HG03432 (cell line): Measurements from ENCODE around the gene CPLANE2.
"Not testable (repeated sequence)": the region's sequence is repeated elsewhere in the genome, so short reads cannot be mapped to it uniquely, and the experiment has no call there.

Source experiments
- ATAC-seq: cut with Tn5 transposase; IDR thresholded peaks from one replicate; pipeline ENCODE4 v1.9.1; 2021; ENCODE audit warnings: mild to moderate bottlenecking, moderate library complexity; ENCODE audit not compliant: unreplicated experiment

Gene CPLANE2

GRCh38 chr1:16210581-16210980 lies 26.4 kb downstream of the CPLANE2 start:
- no peak for ATAC-seq

- no peak for ATAC-seq
Measured at GRCh38 chr1:16209847-16210407, 27.1 kb downstream of the CPLANE2 start.

GRCh38 chr1:16209132-16209846 lies 27.7 kb downstream of the CPLANE2 start:
- ATAC-seq, result no peak

GRCh38 chr1:16208270-16208987 lies 28.6 kb downstream of the CPLANE2 start:
- ATAC-seq, result no peak

GRCh38 chr1:16207318-16208269 lies 29.4 kb downstream of the CPLANE2 start:
- ATAC-seq, result no peak

- peak; percentile 73 for ATAC-seq
Measured at GRCh38 chr1:16206547-16207317, 30.3 kb downstream of the CPLANE2 start.

- peak; percentile 18 for ATAC-seq
Measured at GRCh38 chr1:16205891-16206546, 31.0 kb downstream of the CPLANE2 start.

- no peak for ATAC-seq
Measured at GRCh38 chr1:16205334-16205671, 31.7 kb downstream of the CPLANE2 start.

DNA sequence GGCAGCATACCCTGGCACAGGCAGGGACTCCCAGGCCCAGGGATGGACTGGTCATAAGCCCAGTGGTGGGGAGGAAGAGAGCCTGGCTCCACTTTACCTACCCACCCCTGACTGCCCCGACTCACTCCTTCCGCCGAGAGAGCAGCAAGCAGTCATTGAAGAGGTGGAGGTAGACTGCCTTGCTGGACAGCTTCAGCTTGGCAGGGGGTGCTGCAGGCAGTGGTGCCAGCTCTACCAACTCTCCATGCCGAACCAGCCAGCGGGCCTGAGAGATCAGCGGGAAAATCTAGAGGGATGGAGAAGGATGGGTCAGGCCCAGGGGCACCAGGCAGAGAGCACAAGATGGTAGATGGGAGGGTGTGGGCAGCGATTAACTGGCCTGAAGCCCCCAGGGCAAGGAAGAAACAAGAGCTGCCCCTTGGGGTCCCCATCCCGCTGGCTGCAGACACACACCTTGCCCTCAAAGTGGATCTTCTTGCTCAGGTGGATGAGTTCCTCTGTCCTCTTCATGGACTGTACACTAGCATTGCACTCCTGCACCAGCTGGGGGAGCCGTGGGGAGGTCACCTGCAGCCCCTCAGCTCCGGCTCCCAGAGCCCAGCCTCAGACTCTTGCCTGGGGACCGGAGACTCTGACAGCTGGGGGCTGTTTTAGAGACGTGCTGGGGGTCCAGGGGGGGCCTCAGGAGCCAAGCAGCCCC lies 32.2 kb downstream of the CPLANE2 start:
- ATAC-seq, result no peak

GRCh38 chr1:16204216-16204615 lies 32.8 kb downstream of the CPLANE2 start:
- ATAC-seq, result no peak

- no peak for ATAC-seq
Measured at GRCh38 chr1:16203550-16203949, 33.4 kb downstream of the CPLANE2 start.

GRCh38 chr1:16202281-16203210 lies 34.4 kb downstream of the CPLANE2 start:
- ATAC-seq, result no peak

DNA sequence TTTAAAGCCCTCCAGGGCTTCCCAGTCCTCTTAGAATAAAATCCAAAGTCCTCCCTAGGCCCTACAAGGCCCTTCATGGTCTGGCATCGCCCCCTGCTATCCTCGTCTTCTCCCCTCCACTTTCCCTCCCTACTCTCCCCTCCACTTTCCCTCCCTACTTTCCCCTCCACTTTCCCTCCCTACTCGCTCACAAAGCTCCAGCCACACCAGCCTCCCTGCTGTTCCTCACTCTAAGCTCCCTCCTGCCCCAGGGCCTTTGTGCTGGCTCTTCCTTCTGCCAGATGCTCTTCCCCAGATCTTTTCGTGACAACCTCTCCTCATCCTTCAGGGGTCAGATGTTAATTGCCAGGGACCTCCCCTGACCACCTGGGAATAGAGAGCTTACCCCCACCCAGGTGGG lies 37.3 kb downstream of the CPLANE2 start:
- ATAC-seq, result no peak

GRCh38 chr1:16199157-16199501 lies 37.9 kb downstream of the CPLANE2 start:
- no peak for ATAC-seq

DNA sequence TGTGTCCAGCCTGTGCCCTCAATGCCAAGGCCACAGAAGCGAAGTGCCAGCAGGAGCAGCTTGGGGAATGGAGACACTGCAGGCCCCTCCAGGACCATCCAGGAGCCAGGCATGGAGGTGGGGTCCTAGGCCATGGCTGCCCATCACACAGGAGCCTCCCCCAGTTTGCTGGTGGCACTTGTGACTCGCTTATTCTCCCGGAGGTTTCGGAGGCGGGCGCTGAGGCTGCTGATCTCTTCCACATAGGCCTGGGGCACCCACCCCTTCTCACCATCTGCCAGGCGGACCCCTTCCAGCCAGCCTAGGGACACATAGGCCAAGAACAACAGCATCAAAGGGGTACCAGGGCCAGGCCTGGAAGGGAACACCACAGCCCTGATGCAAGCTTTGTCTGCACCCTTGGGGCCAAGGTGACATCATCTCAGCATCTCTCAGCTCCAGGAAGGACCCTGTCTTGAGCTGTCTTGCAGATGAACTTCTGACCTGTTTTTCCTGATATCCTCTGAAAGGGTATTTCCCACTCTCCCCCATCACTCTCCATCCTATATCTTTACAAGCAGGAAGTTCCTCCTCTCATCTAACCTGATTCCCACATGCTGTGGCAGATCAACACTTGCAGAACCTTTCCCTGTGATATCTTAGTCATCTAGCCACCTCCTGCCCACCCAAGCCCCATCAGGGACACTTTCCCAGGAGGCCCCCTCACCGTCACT lies 38.4 kb downstream of the CPLANE2 start:
- ATAC-seq, result no peak

GRCh38 chr1:16196874-16197273 lies 40.1 kb downstream of the CPLANE2 start:
- no peak for ATAC-seq

- ATAC-seq, result not testable (repeated sequence)
Measured at GRCh38 chr1:16196139-16196538, 40.8 kb downstream of the CPLANE2 start.

DNA sequence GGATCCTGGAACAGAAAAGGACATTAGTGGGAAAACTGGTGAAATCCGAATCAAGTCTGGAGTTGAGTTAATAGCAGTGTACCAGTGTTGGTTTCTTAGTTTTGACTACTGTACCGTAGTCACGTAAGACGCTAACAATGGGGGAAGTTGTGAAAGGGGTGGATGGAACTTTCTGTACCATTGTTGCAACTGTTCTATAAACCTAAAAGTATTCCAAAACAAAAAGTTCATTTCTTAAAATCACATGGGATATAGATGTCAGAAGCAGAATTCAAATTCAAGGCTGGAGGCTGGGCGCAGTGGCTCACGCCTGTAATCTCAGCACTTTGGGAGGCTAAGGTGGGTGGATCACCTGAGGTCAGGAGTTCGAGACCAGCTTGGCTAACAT lies 41.5 kb downstream of the CPLANE2 start:
- ATAC-seq, result no peak
